Adrenal gland (tissue), 5 donors: ENCODE data around the gene ADIPOR2.

Experiments
- CTCF ChIP-seq, 6 experiments: fragments of 450-650 bp in 4 of 6; fragments of 200-600 bp in 2 of 6; sonication (generic) in 1 of 6; IDR thresholded peaks; 1 replicate in 5 of 6; 2 replicates in 1 of 6; pipeline versions ENCODE4 v1.5.1 to v1.8.0; 2016 to 2021; ENCODE audit warnings: antibody characterized with exemption in 6 of 6, mild to moderate bottlenecking in 2 of 6, moderate library complexity in 1 of 6
- POLR2A ChIP-seq, 2 donors: fragments of 450-650 bp; IDR thresholded peaks; one replicate each; pipeline ENCODE4 v1.6.1; 2017; ENCODE audit warnings: antibody characterized with exemption in 2 of 2, mild to moderate bottlenecking in 2 of 2, moderate library complexity in 1 of 2
- donor health status: DM: no; HTN: no; CAD: no.

DNA sequence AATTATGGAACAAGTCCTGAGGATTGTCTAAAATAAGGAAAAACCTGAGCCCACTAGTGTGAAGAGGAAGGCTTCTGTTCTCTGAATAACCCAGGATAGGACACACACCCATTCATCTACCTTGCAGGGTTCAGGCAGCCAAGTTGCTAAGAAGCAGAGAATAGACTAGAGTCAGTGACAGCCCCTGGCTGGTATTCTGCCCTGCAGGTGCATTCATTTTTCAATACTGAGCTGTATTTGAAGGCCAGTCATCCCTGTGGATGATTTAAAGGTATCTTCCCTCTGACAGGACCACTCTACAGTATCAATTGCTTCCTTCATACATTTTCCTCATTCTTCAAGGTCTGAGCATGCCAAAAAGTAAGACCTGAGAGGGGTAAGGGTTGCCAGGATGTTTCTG is 38.9 kb upstream of the ADIPOR2 start:
- TF ChIP-seq CTCF (IDR thresholded peaks at IDR 0.05) (no peak), POLR2A (IDR thresholded peaks at IDR 0.05) (no peak)
